Measurements from ENCODE around the gene C1QL3.

DNA sequence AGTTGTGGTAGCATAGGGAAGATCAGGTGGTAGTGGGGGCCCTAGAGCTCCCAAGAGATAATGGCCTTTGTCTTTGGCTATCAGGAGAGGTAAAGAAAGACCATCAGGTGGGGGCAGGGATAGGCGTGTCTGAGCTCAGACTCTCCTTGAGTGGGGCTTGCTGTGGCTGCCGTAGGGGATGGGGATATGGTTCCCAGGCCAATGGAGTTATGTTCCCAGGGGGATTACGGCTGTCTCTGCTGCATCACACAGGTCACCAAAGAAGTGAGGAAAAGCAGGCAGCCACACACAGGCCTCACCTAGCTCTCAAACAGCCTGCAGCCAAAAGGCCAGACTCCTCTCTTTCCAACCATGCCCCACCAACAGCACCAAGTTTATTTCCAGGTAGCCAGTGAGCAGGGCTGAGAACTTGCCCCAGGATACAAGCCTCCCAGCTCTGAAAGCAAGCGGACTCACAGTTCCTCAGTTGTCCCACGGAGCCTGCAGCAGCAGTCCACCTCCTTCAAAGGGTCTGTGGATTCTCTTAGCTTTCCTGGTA is 37.6 kb upstream of the C1QL3 start:
- TF ChIP-seq, protein P1, sequence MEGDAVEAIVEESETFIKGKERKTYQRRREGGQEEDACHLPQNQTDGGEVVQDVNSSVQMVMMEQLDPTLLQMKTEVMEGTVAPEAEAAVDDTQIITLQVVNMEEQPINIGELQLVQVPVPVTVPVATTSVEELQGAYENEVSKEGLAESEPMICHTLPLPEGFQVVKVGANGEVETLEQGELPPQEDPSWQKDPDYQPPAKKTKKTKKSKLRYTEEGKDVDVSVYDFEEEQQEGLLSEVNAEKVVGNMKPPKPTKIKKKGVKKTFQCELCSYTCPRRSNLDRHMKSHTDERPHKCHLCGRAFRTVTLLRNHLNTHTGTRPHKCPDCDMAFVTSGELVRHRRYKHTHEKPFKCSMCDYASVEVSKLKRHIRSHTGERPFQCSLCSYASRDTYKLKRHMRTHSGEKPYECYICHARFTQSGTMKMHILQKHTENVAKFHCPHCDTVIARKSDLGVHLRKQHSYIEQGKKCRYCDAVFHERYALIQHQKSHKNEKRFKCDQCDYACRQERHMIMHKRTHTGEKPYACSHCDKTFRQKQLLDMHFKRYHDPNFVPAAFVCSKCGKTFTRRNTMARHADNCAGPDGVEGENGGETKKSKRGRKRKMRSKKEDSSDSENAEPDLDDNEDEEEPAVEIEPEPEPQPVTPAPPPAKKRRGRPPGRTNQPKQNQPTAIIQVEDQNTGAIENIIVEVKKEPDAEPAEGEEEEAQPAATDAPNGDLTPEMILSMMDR (IDR thresholded peaks at IDR 0.05; ENCODE audit: poor library complexity, severe bottlenecking), result no peak
- TF ChIP-seq SMC3 (conservative IDR thresholded peaks at IDR 0.05; ENCODE audit: poor library complexity) (no peak), TAF1 (IDR thresholded peaks at IDR 0.05; ENCODE audit: low read depth) (no peak)

Data from neural cell (in vitro differentiated cells).